ENCODE results near the gene SERPINA1.

DNA sequence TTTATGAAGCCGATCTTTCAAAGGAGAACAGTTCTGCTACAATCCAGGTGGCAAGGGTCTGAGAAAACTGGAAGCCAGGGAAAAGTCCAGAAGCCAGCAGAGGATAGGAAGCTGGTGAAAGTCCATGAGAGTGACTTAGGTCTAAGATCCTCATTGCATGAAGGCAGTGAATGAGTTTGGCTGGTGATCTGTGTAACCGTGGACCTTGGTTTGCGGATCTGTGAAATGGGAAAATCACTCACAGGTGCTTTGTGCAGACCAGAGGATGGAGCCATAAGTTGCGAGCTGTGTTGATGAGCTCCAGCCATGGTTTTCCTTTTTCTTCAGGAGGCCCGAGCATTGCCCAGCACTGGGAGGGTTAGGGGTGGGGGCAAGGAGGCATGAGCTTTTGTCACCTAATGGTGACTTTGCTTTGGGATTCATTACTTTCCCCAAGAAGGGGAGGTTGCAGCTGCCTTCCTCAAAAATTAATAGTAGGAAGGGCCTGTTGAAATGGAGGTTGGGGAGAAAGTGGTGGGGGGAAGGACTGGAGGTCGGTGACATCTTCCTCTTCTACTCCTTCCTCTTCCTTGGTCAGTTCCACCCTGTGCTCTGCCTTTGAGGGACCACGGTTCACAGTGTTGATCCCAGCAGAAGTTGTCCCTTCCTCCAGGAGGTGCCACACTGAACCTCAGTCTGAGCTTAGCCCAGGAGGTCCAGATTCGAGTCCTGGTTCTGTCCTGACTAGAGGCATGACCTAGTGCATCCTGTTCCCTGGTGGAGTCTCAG lies 45.0 kb downstream of the SERPINA1 start:
- TF ChIP-seq, protein P1, sequence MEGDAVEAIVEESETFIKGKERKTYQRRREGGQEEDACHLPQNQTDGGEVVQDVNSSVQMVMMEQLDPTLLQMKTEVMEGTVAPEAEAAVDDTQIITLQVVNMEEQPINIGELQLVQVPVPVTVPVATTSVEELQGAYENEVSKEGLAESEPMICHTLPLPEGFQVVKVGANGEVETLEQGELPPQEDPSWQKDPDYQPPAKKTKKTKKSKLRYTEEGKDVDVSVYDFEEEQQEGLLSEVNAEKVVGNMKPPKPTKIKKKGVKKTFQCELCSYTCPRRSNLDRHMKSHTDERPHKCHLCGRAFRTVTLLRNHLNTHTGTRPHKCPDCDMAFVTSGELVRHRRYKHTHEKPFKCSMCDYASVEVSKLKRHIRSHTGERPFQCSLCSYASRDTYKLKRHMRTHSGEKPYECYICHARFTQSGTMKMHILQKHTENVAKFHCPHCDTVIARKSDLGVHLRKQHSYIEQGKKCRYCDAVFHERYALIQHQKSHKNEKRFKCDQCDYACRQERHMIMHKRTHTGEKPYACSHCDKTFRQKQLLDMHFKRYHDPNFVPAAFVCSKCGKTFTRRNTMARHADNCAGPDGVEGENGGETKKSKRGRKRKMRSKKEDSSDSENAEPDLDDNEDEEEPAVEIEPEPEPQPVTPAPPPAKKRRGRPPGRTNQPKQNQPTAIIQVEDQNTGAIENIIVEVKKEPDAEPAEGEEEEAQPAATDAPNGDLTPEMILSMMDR (IDR thresholded peaks at IDR 0.05) = no peak
- no peak for TF ChIP-seq ZFX (IDR thresholded peaks at IDR 0.05; ENCODE audit: borderline replicate concordance)
